Body of pancreas (tissue), 4 donors: Measurements from ENCODE around the gene C1QTNF8. TPM values are rescaled to one million over a fixed set of nuclear protein-coding genes. Genes with fewer than 3 reads are reported as not detected.

Source experiments
- ATAC-seq: fragments of 150-250 bp; one replicate; pipeline ENCODE4 v1.9.1; 2016
- DNase-seq, 4 donors: peaks; one replicate each; pipeline ENCODE4 v3.0.0-alpha.2; 2019
- H3K27ac ChIP-seq, 4 donors: fragments of 200-600 bp; sonication (generic); 1 replicate in 3 of 4; 2 replicates in 1 of 4; pipeline versions ENCODE4 v1.5.1 to v1.6.1; 2016 to 2019; ENCODE audit warnings: mild to moderate bottlenecking in 1 of 4, mixed read lengths in 1 of 4, moderate library complexity in 1 of 4
- H3K27me3 ChIP-seq, 2 donors: fragments of 200-600 bp; sonication (generic); one replicate each; pipeline ENCODE4 v1.6.0; 2016; ENCODE audit warnings: mild to moderate bottlenecking in 1 of 2
- H3K36me3 ChIP-seq, 2 donors: fragments of 200-600 bp; sonication (generic); replicated peaks in 1 of 2; 2 replicates each; pipeline ENCODE4 v1.5.1; 2016; ENCODE audit warnings: low read depth in 2 of 2; ENCODE audit not compliant: insufficient read depth in 1 of 2
- H3K4me1 ChIP-seq: fragments of 200-600 bp; sonication (generic); one replicate; pipeline ENCODE4 v1.6.0; 2016
- H3K4me3 ChIP-seq, 2 donors: fragments of 200-600 bp; sonication (generic); 1 replicate in 1 of 2; 2 replicates in 1 of 2; pipeline ENCODE4 v1.5.1; 2016 to 2019
- H3K9me3 ChIP-seq, 3 donors: fragments of 200-600 bp; sonication (generic); 1 replicate in 2 of 3; 2 replicates in 1 of 3; pipeline ENCODE4 v1.5.1; 2016
- POLR2A ChIP-seq, 3 donors: fragments of 450-650 bp; IDR thresholded peaks; one replicate each; pipeline ENCODE4 v1.6.1; 2016; ENCODE audit warnings: antibody characterized with exemption in 3 of 3, mild to moderate bottlenecking in 2 of 3
- WGBS, 2 donors: methylation state at CpG; one replicate each; pipeline ENCODE4 v1.1.5; 2017; 5-methylcytosine and 5-hydroxymethylcytosine counted together
- intact Hi-C: fragments of 100-400 bp; cut with DNase I; formaldehyde crosslinking; loops from one replicate; pipeline ENCODE4 v1.15.1; 2023
- total RNA-seq, 2 donors: library from RNA; depleted of rRNA; stranded (reverse); fragments of >200 nt; gene quantifications; one replicate each; pipeline ENCODE4 v1.1.0, GENCODE V29; 2016
- TF ChIP-seq, protein P1 (sequence below), 7 experiments: fragments of 450-650 bp in 4 of 7; fragments of 200-600 bp in 3 of 7; sonication (generic) in 3 of 7; IDR thresholded peaks; one replicate each; pipeline ENCODE4 v1.5.1; 2016 to 2019; ENCODE audit warnings: antibody characterized with exemption in 7 of 7

Gene C1QTNF8
- total RNA-seq, 2 donors from 2014 or later = not detected

DNA sequence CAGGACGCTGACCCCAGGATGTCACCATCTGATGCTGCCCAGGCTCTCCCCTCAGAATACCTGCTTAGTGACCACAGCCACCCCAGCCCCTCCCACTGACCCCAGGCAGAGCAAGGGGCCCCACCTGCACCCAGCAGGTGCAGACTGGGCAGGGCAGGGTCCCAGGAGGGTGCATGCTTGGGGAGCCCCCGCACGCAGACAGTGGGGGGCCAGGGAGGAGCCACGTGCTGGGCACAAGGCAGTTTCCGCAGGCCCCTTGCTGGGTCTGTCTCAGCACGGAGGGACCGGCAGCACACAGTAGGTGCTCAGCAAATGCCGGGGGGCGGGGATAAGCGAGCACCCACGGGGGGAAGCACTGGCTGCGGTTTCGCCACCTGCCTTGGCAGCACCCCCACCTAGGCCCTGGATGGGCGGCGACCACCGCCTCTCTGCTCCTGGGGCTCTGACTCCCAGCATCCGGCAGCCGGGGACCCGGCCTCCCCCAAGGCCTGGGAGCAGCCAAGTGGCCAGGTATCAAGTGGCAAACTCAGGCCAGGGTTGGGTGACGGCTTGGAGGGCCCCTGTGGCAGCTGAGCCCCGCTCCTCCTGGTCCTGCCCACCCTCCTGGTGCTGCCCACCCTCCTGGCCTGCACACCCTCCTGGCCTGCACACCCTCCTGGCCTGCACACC is 42.2 kb downstream of the C1QTNF8 start:
- H3K27ac ChIP-seq = no peak overlapping the region
- no peaks in the 10 kb centered on the region for H3K9me3 ChIP-seq
- peaks cover 5% of the 10 kb centered on the region for H3K4me1 ChIP-seq
- no peaks in the 10 kb centered on the region for H3K36me3 ChIP-seq
- DNase-seq = no peak
- intact Hi-C loops = loop anchor here (5.0 kb wide), 2 partner anchors 237 to 342 kb away; no protein-coding TSS in a partner anchor
- no peak for ATAC-seq
- no peak for TF ChIP-seq POLR2A (IDR thresholded peaks at IDR 0.05)
- TF ChIP-seq, protein P1, sequence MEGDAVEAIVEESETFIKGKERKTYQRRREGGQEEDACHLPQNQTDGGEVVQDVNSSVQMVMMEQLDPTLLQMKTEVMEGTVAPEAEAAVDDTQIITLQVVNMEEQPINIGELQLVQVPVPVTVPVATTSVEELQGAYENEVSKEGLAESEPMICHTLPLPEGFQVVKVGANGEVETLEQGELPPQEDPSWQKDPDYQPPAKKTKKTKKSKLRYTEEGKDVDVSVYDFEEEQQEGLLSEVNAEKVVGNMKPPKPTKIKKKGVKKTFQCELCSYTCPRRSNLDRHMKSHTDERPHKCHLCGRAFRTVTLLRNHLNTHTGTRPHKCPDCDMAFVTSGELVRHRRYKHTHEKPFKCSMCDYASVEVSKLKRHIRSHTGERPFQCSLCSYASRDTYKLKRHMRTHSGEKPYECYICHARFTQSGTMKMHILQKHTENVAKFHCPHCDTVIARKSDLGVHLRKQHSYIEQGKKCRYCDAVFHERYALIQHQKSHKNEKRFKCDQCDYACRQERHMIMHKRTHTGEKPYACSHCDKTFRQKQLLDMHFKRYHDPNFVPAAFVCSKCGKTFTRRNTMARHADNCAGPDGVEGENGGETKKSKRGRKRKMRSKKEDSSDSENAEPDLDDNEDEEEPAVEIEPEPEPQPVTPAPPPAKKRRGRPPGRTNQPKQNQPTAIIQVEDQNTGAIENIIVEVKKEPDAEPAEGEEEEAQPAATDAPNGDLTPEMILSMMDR (IDR thresholded peaks at IDR 0.05) = no peak
- H3K4me3 ChIP-seq = no peak overlapping the region
- 76% methylated on average over 21 of the region's 21 CpGs; no CpG with 5 or more reads in 1 of the 2 donors for WGBS, 2 donors
- H3K27me3 ChIP-seq = peaks cover 0 to 19% of the 10 kb centered on the region in 2 donors

DNA sequence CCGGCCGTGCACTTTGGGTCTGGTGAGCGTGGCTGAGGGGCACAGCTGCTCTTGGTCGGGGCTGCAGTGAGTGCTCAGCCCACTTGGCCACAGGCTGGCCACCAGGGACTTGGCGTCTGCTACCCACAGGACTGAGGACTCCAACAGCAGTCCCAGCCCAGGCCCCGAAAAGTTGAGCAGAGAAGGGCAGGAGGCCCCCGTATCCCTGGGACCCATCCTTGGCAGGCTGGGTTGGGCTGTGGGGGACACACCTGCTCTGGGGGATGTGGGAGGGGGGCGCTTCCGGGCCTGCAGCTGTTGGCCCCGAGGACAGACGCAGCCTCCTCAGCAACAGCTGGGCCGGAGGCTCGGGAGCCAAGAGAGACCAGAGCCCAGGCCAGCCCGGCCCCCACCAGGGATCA is 42.9 kb downstream of the C1QTNF8 start:
- 73% methylated on average over 14 of the region's 14 CpGs; no CpG with 5 or more reads in 1 of the 2 donors for WGBS, 2 donors
- Histone ChIP-seq H3K9me3 (no peaks in the 10 kb centered on the region), H3K36me3 (no peaks in the 10 kb centered on the region), H3K27ac (no peak overlapping the region), H3K4me3 (no peak overlapping the region), H3K4me1 (peaks cover 11% of the 10 kb centered on the region), H3K27me3 (peaks cover 0 to 15% of the 10 kb centered on the region in 2 donors)
- TF ChIP-seq, protein P1 (IDR thresholded peaks at IDR 0.05) = no peak
- TF ChIP-seq POLR2A (IDR thresholded peaks at IDR 0.05) = no peak
- ATAC-seq = no peak
- DNase-seq = no peak
- intact Hi-C loops = loop anchor here (5.0 kb wide), 2 partner anchors 236 to 341 kb away; no protein-coding TSS in a partner anchor

DNA sequence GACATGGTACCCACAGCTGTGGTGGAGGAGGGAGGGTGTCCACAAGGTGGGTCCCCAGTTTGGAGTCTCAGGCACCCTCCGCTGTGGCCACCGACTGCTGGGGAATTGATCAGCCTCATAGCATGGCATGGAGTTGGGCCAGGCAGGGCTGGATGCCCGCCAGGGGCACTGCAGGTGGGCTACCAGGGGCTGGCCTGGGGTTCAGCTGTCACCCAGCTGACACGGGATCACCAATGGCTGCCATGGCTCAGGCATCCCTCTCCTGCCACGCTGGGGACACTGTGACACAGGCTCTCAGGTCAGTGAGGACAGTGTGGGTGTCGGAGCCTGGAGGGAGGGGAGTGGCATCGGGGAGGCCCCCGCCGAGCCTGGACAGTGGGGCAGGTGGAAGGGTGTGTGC is 43.3 kb downstream of the C1QTNF8 start:
- no peak for DNase-seq
- no peak for ATAC-seq
- Histone ChIP-seq H3K4me1 (peaks cover 11% of the 10 kb centered on the region), H3K27ac (no peak overlapping the region), H3K27me3 (peaks cover 0 to 11% of the 10 kb centered on the region in 2 donors), H3K9me3 (no peaks in the 10 kb centered on the region), H3K4me3 (no peak overlapping the region), H3K36me3 (no peaks in the 10 kb centered on the region)
- intact Hi-C loops = loop anchor here (5.0 kb wide), 2 partner anchors 235 to 340 kb away; no protein-coding TSS in a partner anchor
- no peak for TF ChIP-seq POLR2A (IDR thresholded peaks at IDR 0.05)
- TF ChIP-seq, protein P1 (IDR thresholded peaks at IDR 0.05) = no peak
- 81% methylated on average over 9 of the region's 9 CpGs; no CpG with 5 or more reads in 1 of the 2 donors for WGBS, 2 donors

DNA sequence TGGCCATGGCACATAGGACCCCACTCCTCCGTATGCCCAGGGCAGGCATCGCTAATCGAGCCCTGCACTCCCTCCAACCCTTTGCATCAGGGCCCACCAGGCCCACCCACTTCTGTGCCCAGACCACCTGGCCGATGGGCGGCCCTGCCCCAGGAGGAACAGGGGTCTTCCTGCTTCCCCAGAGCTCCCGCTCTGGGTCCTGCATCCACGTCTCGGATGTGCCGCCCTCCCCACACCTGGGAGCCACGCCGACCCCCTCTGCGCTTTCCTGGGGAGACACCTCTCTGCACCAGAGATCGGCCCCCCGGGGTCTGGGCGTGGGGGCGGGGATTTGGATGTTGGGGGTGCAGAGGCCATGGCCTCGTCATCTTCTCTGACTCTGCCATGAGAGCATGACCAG is 44.6 kb downstream of the C1QTNF8 start:
- peaks cover 0 to 11% of the 10 kb centered on the region in 2 donors for H3K27me3 ChIP-seq
- H3K9me3 ChIP-seq = no peaks in the 10 kb centered on the region
- no peaks in the 10 kb centered on the region for H3K36me3 ChIP-seq
- no peak for TF ChIP-seq POLR2A (IDR thresholded peaks at IDR 0.05)
- TF ChIP-seq, protein P1 (IDR thresholded peaks at IDR 0.05) = no peak
- intact Hi-C loops = loop anchor here (5.0 kb wide), 2 partner anchors 234 to 339 kb away; no protein-coding TSS in a partner anchor
- no peak overlapping the region for H3K4me3 ChIP-seq
- DNase-seq = no peak
- peaks cover 11% of the 10 kb centered on the region for H3K4me1 ChIP-seq
- H3K27ac ChIP-seq = no peak overlapping the region
- no peak for ATAC-seq
- WGBS, 2 donors = 83 to 85% methylated on average over 17 of the region's 17 CpGs
